Adrenal gland (tissue), 12 donors: ENCODE measurements around the gene OR2T4. TPM values are rescaled to one million over a fixed set of nuclear protein-coding genes. Genes with fewer than 3 reads are reported as not detected.

Source experiments
- DNase-seq, 7 donors: peaks; one replicate each; pipeline ENCODE4 v3.0.0-alpha.2; 2019 to 2020
- H3K27ac ChIP-seq, 5 donors: fragments of 200-600 bp; sonication (generic) in 4 of 5; 1 replicate in 3 of 5; 2 replicates in 2 of 5; pipeline versions ENCODE4 v1.5.1 to v1.8.0; 2016 to 2020; ENCODE audit warnings: mild to moderate bottlenecking in 1 of 5
- H3K27me3 ChIP-seq: fragments of 200-600 bp; 2 replicates; pipeline ENCODE4 v1.8.0; 2021
- H3K36me3 ChIP-seq, 2 donors: fragments of 200-600 bp; replicated peaks in 1 of 2; 1 replicate in 1 of 2; 2 replicates in 1 of 2; pipeline versions ENCODE4 v1.5.1 to v1.8.0; 2018 to 2022
- H3K4me1 ChIP-seq, 2 donors: fragments of 200-600 bp; replicated peaks in 1 of 2; 1 replicate in 1 of 2; 2 replicates in 1 of 2; pipeline versions ENCODE4 v1.5.1 to v1.8.0; 2018 to 2021
- H3K4me3 ChIP-seq, 4 donors: fragments of 200-600 bp; sonication (generic) in 3 of 4; one replicate each; pipeline ENCODE4 v1.5.1; 2016 to 2018
- H3K9me3 ChIP-seq, 3 donors: fragments of 200-600 bp; sonication (generic) in 1 of 3; replicated peaks in 1 of 3; 1 replicate in 2 of 3; 2 replicates in 1 of 3; pipeline versions ENCODE4 v1.5.1 to v1.8.0; 2016 to 2021
- POLR2A ChIP-seq, 2 donors: fragments of 450-650 bp; IDR thresholded peaks; one replicate each; pipeline ENCODE4 v1.6.1; 2017; ENCODE audit warnings: antibody characterized with exemption in 2 of 2, mild to moderate bottlenecking in 2 of 2, moderate library complexity in 1 of 2
- WGBS, 4 donors: extraction: QIAGEN DNeasy Blood & Tissue Kit in 2 of 4; methylation state at CpG; one replicate each; pipeline versions ENCODE4 v1.1.5 to v1.1.7; 2013 to 2017; 5-methylcytosine and 5-hydroxymethylcytosine counted together
- intact Hi-C, 2 donors: fragments of 100-400 bp; cut with DNase I; formaldehyde crosslinking; loops; one replicate each; pipeline versions ENCODE4 v1.14.1 to v1.15.0; 2022 to 2023
- polyA plus RNA-seq, 3 donors: library from polyadenylated mRNA; stranded (reverse); fragments of 200-250 nt in 2 of 3; fragments of 350-450 nt in 1 of 3; fragmentation: Illumina TruSeq in 1 of 3; extraction: RNeasy Lipid Tissue Mini Kit (QIAGEN cat#74804) in 1 of 3; gene quantifications; one replicate each; pipeline ENCODE4 v1.2.3, GENCODE V29; 2013 to 2014
- total RNA-seq, 9 donors: library from RNA; depleted of rRNA in 4 of 9; stranded (reverse); fragments of >200 nt in 4 of 9; fragments of 120-200 nt in 1 of 9; fragmentation: NEBNext Ultra II Directional in 1 of 9; extraction: Animal tissue kit (Norgen Biotek cat#: 25700) in 1 of 9; gene quantifications; one replicate each; pipeline versions ENCODE4 v1.1.0 to v1.2.4, GENCODE V29; 2013 to 2023
- TF ChIP-seq, protein P1 (sequence below), 6 experiments: fragments of 450-650 bp in 4 of 6; fragments of 200-600 bp in 2 of 6; sonication (generic) in 1 of 6; IDR thresholded peaks; 1 replicate in 5 of 6; 2 replicates in 1 of 6; pipeline versions ENCODE4 v1.5.1 to v1.8.0; 2016 to 2021; ENCODE audit warnings: antibody characterized with exemption in 6 of 6, mild to moderate bottlenecking in 2 of 6, moderate library complexity in 1 of 6
- donor health status: healthy with polysubstance abuse.
- donor health status: Bipolar disorder and iron deficiency.
- donor health status: DM: yes; HTN: yes; CAD: no.
- donor health status: DM: no; HTN: no; CAD: no.
- donor health status: DM: no; HTN: no; CAD: no.
- donor health status: DM: yes; HTN: yes; CAD: no.

The OR2T4 gene
- total and polyA plus RNA-seq, 12 donors, result not detected

DNA sequence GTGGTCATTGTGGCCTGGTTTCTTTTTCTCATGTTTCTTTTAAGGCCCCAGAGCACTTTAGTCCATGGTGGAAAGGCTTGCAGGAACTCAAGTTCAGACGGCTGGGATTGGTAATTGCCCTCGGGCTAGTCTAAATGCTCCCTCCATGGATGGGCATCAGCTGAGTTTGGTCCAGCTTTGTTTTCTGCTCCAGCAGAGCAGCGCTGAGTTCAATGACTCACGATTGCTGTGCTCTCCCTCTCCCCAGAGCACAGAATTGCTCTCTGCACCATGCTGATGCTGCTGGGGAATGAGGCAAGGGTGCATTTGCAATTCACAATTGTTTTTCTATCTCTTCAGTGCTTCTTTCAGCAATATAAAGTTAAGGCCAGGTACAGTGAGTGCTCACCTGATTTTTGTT lies 12.3 kb downstream of the OR2T4 start:
- Histone ChIP-seq H3K4me3 (no peak overlapping the region), H3K9me3 (no peaks in the 10 kb centered on the region), H3K36me3 (no peaks in the 10 kb centered on the region), H3K27ac (no peak overlapping the region), H3K27me3 (no peaks in the 10 kb centered on the region), H3K4me1 (no peaks in the 10 kb centered on the region)
- no peak for DNase-seq
- TF ChIP-seq, protein P1, sequence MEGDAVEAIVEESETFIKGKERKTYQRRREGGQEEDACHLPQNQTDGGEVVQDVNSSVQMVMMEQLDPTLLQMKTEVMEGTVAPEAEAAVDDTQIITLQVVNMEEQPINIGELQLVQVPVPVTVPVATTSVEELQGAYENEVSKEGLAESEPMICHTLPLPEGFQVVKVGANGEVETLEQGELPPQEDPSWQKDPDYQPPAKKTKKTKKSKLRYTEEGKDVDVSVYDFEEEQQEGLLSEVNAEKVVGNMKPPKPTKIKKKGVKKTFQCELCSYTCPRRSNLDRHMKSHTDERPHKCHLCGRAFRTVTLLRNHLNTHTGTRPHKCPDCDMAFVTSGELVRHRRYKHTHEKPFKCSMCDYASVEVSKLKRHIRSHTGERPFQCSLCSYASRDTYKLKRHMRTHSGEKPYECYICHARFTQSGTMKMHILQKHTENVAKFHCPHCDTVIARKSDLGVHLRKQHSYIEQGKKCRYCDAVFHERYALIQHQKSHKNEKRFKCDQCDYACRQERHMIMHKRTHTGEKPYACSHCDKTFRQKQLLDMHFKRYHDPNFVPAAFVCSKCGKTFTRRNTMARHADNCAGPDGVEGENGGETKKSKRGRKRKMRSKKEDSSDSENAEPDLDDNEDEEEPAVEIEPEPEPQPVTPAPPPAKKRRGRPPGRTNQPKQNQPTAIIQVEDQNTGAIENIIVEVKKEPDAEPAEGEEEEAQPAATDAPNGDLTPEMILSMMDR (IDR thresholded peaks at IDR 0.05), result no peak
- TF ChIP-seq POLR2A (IDR thresholded peaks at IDR 0.05), result no peak
- WGBS, 4 donors, result 59 to 72% (median 64%) methylated on average over 4 of the region's 4 CpGs
- intact Hi-C loops, result no loop called here

DNA sequence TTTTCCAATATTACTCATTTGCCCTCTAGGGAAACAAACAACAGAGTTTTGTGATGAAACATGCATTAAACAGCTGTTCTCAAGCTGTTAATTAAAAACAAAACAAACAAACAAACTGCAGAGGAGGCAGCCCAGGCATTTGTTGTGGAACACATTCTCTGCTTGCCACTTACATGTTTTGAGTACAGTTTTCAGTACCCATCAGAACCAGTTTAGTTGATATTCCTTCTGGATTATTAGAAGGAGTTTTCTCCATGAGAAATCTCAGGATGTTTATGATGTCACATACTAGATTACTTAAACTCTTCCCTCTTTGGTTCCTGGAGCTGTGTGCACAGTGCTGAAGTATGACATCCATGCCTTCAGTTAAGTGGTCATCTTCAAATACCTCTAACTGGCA lies 14.0 kb downstream of the OR2T4 start, which contains the start of gene OR2T6:
Gene OR2T6 (plus strand): TSS at position 301 of the 400 bp plus-strand sequence. CDS start 11,863 bp downstream, outside the sequence.
- Histone ChIP-seq H3K4me1 (no peaks in the 10 kb centered on the region), H3K27me3 (no peaks in the 10 kb centered on the region), H3K27ac (no peak within 1 kb of the TSS), H3K9me3 (no peaks in the 10 kb centered on the region), H3K4me3 (no peak within 1 kb of the TSS), H3K36me3 (no peaks in the 10 kb centered on the region)
- TF ChIP-seq POLR2A (IDR thresholded peaks at IDR 0.05), result no peak
- TF ChIP-seq, protein P1 (IDR thresholded peaks at IDR 0.05), result no peak
- intact Hi-C loops, result no loop called here
- DNase-seq, result no peak

DNA sequence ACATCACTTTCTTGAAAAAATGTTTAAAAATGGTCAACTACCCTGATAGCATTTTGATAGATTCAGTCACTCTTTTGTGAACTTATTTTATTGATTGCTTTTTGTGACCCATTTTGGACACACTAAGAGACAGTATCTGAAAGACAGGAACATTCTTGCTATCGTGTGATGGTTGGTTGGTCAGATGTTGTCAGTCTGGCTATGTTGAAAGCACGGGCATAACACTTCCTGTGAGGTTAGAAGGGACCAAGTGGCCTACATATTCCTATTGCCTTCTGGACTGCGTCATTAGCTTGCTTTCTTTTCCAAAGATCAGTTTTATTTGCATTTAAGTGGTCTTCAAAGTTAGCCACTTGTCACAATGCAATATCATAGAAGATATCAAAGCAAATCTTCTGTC lies 15.5 kb downstream of the OR2T4 start:
- Histone ChIP-seq H3K27me3 (no peaks in the 10 kb centered on the region), H3K4me3 (no peak overlapping the region), H3K27ac (no peak overlapping the region), H3K9me3 (no peaks in the 10 kb centered on the region), H3K4me1 (no peaks in the 10 kb centered on the region), H3K36me3 (no peaks in the 10 kb centered on the region)
- 53 to 72% (median 61%) methylated on average over 3 of the region's 3 CpGs for WGBS, 4 donors
- TF ChIP-seq, protein P1 (IDR thresholded peaks at IDR 0.05), result no peak
- no peak for TF ChIP-seq POLR2A (IDR thresholded peaks at IDR 0.05)
- DNase-seq, result no peak
- intact Hi-C loops, result no loop called here

DNA sequence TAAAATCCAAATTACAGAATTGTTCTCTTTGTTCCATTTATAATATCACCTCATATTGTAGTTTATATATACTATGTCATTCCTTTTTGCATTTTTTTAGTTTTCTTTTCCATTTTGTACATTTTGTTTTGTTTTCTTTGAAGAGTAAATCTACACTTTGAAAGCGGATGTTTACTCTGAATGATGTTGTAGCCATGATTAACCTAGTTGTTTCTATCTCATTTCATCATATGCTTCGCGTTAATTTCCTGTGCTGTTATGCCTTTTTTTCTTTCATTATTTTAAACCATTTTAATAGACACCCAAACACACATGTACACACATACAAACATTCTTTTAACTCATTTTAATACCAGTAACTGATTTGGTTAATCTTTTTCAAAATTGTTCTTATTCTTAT lies 19.4 kb downstream of the OR2T4 start:
- Histone ChIP-seq H3K27ac (no peak overlapping the region), H3K4me1 (no peaks in the 10 kb centered on the region), H3K27me3 (no peaks in the 10 kb centered on the region), H3K36me3 (no peaks in the 10 kb centered on the region), H3K4me3 (no peak overlapping the region), H3K9me3 (no peaks in the 10 kb centered on the region)
- DNase-seq, result no peak
- 82 to 90% (median 86%) methylated on average over 3 of the region's 3 CpGs for WGBS, 4 donors
- TF ChIP-seq POLR2A (IDR thresholded peaks at IDR 0.05), result no peak
- TF ChIP-seq, protein P1 (IDR thresholded peaks at IDR 0.05), result no peak
- intact Hi-C loops, result loop anchor here in 1 of 2 donors (5.0 kb wide), 1 partner anchor 359 kb away; no protein-coding TSS in a partner anchor
